ENCODE results near the gene RCOR2.
A peak's percentile ranks its signal among the peaks of the same experiment; 100 is the strongest.
"Not testable (repeated sequence)": the region's sequence is repeated elsewhere in the genome, so short reads cannot be mapped to it uniquely, and the experiment has no call there.

The RCOR2 gene

DNA sequence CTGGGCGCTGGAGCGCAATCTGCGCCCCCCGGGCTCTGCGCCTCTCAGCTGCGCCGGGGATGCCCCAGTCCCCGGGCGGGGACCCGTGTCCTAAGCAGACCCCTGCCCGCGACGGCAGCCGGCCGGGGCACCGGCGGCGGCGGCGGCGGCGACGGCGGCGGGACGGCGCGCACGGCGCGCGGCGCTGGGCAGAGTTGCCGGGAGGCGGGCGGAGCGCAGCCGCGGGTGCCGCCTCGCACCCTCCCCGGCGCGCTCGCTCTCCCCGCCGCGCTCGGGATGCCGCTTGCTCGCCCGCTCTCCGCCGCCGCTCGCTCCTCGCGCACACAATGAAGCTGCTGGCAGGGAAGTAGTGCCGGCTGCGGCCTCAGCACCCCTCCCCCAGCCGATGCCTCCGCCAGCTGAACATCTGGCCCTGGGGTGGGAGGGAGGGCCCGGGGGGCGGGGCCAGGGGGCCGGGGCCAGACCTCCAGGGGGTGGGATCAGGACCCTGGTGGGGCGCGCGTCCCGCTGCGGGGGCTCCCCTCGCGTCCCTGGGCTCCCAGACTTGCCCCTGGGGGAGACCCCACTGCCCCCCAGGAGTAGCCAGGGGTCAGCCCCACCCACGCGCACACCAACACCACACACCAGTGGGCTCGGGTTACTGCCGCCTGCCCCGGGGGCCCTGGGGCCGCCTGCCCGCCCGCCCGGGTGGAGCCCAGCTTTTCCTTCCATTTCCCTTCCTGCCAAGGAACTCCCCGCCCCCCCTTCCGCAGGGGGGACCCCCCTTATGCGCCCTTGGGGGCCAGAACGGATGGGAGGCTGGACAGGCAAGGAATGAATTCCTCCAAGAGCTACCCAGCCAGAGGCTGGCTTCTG, at the start of gene RCOR2:
Gene RCOR2 (minus strand): TSS at position 328 of the 855 bp plus-strand sequence. CDS start 708 bp downstream, outside the sequence.
- DNase-seq (ENCODE audit: low spot score), result peak; percentile 91

- no peak for DNase-seq (ENCODE audit: low spot score)
These were observed 49.5 kb upstream of the RCOR2 start for GRCh38 chr11:63966444-63966843.

GRCh38 chr11:63963895-63964294, 46.9 kb upstream of the RCOR2 start:
- DNase-seq (ENCODE audit: low spot score), result not testable (repeated sequence)

DNA sequence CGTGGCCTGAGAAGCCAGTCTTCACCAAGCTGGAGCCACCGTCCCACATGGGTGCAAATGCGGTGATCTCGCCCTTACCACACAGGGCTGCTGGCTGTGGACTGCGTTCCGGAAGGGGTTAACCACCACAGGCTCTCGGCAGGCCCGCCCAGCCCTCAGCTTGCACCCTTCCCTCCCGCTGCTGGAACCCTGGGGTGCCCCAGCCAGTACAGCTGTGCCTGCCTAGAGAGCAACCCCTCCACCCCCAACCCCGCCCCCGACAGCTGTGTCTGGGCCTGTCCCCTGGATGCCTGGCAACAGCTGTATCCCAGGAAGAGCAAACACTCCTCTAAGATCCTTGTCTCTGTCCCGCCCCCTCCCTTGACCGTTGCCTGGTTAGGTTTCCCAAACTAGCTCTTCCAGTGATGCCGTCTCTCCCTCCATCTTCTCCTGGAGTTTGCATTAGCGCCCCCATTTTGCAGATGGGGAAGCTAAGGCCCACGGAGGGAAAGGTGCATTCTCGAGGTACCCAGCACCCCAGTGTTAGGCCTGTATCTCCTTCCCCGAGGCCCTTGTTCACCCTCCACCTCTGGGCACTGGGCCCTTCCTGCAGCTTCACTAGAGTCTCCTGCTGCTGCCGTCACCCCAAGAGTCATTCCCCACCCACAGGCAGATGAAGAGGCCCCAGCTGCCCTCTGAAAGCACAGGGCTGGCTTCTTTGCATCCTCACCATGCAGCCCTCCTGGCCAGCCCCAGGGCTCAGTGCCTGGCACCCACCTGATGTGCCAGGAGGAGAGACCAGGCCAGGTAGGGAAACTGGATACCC, 44.8 kb upstream of the RCOR2 start:
- no peak for DNase-seq (ENCODE audit: low spot score)

DNA sequence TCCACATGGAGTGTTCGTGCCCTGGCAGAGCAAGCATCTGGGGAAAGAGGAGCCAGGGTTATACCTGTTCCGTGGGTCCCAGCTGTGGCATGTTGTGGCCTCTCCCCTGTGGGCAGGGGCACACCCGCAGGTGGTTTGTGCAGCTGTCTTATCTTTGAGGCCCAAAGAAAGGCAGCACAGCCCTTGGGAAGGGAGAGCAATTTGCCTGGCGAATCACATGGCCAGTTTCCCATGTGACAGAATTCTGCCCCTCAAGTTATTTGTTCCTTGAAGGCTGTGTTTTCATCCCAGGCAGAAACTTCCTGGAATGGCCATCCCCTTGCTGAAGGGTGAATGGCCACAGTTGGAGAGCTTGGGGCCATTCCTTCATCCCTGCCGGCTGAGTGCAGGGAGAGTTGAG, 41.0 kb upstream of the RCOR2 start:
- DNase-seq (ENCODE audit: low spot score), result no peak

DNA sequence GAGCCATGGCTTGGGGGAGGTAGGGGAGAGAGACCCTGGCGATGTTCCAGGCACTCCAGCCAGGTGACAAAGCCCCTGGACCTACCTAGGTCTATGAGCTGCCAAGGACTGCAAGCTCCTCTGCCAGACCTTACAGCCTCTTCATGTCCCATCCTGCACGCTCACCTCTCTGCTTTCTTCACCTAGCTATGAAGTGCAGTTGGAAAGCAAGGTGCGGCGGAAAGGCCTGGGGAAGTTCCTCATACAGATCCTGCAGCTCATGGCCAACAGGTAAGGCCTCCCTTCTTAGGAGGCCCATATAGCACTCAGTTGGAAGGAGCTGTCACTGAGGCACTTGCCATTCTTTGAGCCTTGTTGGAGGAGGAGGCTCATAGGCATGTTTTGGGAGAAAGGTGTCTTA, 35.6 kb upstream of the RCOR2 start:
- DNase-seq (ENCODE audit: low spot score), result no peak

- no peak for DNase-seq (ENCODE audit: low spot score)
These were observed 35.0 kb upstream of the RCOR2 start for GRCh38 chr11:63951779-63952536.

- DNase-seq (ENCODE audit: low spot score), result peak; percentile 91
These were observed 28.7 kb upstream of the RCOR2 start for GRCh38 chr11:63945477-63946163.

GRCh38 chr11:63944987-63945386, 28.0 kb upstream of the RCOR2 start:
- no peak for DNase-seq (ENCODE audit: low spot score)

GRCh38 chr11:63942803-63943202, 25.8 kb upstream of the RCOR2 start:
- no peak for DNase-seq (ENCODE audit: low spot score)

GRCh38 chr11:63941901-63942300, 24.9 kb upstream of the RCOR2 start:
- DNase-seq (ENCODE audit: low spot score), result no peak

DNA sequence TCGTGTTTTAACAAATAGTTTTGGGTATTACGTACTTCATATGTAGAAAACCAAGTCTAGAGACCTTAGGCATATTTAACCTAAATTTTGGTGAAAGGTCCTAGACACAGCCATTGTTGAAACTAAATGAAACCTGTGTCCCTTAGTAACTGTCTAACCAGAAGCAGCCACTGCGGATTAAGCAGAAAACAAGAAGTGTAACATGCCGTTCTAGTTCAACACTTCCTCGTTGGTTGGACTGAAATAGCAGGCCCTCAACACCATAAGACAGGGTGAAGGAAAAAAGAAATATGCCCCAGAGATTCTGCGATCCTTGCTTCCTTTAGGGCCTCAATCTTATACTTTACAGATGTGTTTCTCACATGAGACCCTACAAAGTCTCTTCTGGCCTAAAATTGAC, 23.8 kb upstream of the RCOR2 start:
- no peak for DNase-seq (ENCODE audit: low spot score)

DNA sequence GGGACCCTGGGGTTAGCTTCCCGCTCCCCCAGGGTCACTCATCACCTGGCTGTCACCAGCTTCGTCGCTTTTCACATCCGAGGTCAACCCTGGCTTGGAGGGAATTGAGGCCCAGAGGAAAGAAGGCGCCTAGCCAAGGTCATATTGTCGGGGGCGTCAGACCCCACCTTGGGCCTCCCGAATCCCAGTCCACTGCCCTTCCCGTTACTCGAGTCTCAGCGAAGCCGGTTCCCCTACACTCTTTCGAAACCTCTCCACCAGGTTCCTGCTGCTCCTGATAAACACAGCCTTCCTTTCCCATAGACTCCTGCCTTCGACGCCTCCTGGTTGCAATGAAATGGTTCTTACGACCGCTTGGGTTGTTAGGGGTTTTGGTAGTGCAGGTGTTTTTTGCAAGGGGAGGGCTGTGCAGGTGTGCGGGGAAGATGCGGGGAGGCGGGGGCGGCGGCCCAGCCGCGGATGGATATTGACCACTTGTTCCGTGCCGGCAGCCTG, 22.5 kb upstream of the RCOR2 start:
- DNase-seq (ENCODE audit: low spot score), result no peak

DNA sequence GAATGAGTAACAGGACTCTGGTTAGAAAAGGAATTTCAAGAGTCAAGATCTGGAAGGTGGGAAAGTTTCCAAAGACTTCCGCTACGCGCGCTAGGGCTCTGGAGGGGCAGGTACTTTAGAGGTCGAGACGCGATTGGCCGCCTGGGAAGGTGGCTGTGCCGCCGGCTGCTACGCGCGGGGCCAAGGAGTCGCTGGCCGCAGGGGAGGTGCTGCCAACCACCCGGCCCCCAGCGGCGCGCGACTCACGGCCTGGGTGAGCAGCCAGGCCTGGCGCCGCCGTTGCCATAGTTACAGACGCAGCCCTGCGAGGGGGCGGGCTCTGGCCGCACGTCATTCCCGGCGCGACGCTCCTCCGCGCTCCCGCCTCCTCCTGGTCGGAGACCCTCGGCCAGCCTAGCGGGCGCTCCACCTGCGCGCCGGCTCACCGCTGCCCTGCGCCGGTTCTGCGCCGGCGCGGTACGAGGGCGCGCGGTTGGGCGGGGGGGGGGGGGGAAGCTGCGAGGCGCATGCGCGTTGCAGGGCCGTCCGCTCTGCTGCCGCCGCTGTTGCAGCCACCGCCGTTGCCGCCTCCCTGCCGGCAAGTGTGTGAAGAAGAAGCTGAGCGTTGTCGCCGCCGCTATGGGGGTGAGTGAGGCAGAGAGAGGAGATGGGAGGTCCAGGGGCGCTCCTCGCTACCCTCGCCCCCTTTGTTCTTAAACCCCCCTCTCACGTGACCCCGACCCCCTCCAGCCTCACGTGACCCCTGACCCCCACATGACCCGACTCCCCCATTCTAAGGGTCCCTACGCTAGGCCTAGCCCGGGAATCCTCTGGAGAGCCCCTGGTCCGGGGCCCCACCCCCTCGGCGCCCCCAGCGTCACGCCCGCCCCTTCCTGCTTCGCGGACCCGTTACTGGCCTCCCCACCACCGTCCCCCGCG, 21.8 kb upstream of the RCOR2 start, which contains the start of gene NAA40:
Gene NAA40 (plus strand): TSS at position 524 of the 918 bp plus-strand sequence. CDS start 95 bp downstream, at position 619.
- peak; percentile 94 for DNase-seq (ENCODE audit: low spot score)

DNA sequence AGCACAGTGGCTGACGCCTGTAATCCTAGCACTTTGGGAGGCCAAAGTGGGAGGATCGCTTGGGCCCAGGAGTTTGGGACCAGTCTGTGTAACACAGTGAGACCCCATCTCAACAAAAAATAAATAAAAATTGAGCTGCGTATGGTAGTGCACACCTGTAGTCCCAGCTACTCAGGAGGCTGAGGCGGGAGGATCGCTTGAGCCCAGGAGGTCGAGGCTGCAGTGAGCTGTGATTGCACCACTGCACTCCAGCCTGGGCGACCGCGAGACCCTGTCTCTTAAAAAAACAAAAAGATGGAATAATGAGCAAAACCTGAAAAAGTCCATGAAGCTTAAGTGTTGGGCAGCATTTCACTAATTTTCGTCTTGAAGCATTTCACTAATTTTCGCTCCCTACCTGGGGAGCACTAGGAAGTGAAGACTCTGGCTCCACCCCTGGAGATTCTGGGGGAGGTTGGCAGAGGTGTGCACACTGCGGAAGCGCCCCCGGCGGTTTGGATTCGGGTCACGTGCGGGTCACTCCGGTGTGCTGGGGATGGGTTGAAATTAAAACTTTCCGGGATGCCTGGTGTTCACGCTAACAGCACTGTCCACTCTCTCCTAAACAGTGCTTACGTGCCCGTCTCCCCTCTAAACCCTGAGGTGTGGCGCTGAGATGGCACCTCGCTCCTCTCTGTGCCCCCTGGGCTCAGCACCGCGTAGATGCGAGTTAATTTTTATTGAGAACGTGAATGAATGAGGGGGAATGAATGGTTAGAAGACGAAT, 20.9 kb upstream of the RCOR2 start:
- no peak for DNase-seq (ENCODE audit: low spot score)

GRCh38 chr11:63933459-63933858, 16.5 kb upstream of the RCOR2 start:
- DNase-seq (ENCODE audit: low spot score), result no peak

GRCh38 chr11:63931876-63932275, 14.9 kb upstream of the RCOR2 start:
- DNase-seq (ENCODE audit: low spot score), result no peak

- no peak for DNase-seq (ENCODE audit: low spot score)
These were observed 14.1 kb upstream of the RCOR2 start for GRCh38 chr11:63931045-63931444.

DNA sequence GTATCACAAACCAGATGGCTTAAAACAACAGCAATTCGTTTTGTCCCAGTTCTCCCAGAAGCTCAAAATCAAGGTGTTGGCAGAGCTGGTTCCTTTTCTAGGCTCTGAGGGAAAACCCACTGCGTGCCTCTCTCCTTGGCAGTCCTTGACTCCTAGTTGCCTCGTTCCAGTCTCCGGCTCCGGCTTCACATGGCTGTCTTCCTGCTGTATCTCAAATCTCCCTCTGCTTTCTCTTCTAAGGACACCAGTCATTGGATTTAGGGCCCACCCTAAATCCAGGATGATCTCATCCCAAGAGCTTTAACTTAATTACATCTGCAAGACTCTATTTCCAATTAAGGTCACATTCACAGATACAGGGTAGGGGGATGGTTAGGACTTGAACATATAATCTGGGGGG, 12.7 kb upstream of the RCOR2 start:
- no peak for DNase-seq (ENCODE audit: low spot score)

- no peak for DNase-seq (ENCODE audit: low spot score)
These were observed 6.4 kb upstream of the RCOR2 start for GRCh38 chr11:63923319-63923718.

Measured in Ammon's horn (tissue), 1 donor.